Posterior cingulate gyrus (tissue), 11 donors: ENCODE results near the gene UXS1.
"Not testable (repeated sequence)": the region's sequence is repeated elsewhere in the genome, so short reads cannot be mapped to it uniquely, and the experiment has no call there.

Experiments used
- DNase-seq, 10 donors: peaks; one replicate each; pipeline versions ENCODE4 v3.0.0 to v3.0.0-alpha.2; 2020 to 2021; ENCODE audit warnings: mixed read lengths in 3 of 10
- intact Hi-C: fragments of 100-400 bp; cut with DNase I; formaldehyde crosslinking; loops from one replicate; pipeline ENCODE4 v1.15.1; 2023

UXS1 gene

GRCh38 chr2:106193977-106194778, at the start of gene UXS1:
TSS of gene UXS1 (minus strand) at chr2:106194301. CDS start at chr2:106194241, 60 bp downstream.
- peak; percentile 92 to 99 (median 94) for DNase-seq
- intact Hi-C loops, result no loop called here

GRCh38 chr2:106239491-106239890, 45.4 kb upstream of the UXS1 start:
- DNase-seq, intact Hi-C loops: not testable (repeated sequence)

DNA sequence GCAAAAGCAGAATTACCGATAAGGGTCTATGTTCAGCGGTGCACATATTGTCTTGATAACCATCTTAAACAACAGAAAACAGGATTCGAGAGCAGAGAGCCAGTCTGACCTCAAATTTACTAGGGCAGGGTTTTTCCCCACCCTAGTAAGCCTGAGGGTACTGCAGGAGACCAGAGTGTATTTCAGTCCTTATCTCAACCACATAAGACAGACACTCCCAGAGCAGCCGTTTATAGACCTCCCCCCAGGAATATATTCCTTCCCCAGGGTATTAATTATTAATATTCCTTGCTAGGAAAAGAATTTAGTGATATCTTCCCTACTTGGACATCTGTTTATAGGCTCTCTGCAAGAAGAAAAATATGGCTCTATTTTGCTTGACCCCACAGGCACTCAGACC, 41.3 kb upstream of the UXS1 start:
- intact Hi-C loops, DNase-seq: not testable (repeated sequence)

GRCh38 chr2:106233350-106233706, 39.2 kb upstream of the UXS1 start:
- intact Hi-C loops, result no loop called here
- DNase-seq, result no peak

DNA sequence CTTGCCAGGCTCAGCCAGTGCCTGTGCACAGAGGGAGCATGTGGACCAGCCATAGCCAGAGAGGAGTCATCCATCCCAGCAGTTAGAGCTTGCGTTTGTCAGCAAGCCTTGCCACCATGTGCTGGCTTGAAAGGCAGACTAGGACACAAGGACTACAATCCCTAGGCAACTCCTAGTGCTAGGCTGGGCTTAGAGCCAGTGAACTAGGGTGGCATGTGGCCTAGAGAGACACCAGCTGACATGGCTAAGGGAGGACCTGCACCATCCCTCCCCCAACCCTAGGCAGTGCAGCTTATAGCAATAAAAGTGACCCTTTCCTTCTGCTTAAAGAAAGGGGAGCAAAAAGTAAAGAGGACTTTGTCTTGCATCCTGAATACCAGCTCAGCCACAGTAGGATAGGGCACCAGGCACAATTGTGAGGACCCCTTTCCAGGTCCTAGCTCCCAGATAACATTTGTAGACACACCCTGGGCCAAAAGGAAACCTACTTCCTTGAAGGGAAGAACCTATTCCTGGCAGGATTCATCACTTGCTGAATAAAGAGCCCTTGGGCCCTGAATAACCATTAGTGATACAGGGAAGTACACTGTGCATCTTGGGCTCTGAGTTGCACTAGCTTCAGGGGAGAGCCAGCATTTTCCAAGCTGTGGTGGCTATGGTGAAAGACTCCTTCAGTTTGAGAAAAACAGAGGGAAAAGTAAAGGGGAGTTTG, 38.7 kb upstream of the UXS1 start:
- peak in 2 of 10 donors; percentile 9 to 18 for DNase-seq
- intact Hi-C loops, result no loop called here

- intact Hi-C loops, result no loop called here
- DNase-seq, result no peak
These were observed 29.2 kb upstream of the UXS1 start for GRCh38 chr2:106223347-106223746.

- intact Hi-C loops, DNase-seq: not testable (repeated sequence)
These were observed 28.0 kb upstream of the UXS1 start for GRCh38 chr2:106222057-106222456.

DNA sequence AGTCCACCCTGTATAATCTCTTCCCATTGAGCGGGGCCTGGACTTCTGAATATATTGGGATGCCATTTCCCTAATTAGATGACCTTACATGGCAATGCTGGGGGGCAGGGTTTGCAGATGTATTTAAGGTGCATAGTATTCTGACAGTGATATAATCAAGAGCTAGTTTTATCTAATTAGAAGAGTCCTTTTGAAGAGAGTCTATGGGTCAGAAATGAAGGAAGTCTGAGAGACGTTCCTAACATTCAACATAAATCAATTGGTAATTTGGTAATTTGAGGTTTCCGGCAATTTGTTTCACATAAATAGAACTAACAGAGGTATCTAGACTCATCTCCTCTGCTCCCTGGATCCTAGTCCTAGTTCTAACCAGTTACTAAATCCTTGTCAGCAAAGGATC, 25.7 kb upstream of the UXS1 start:
- DNase-seq, result no peak
- intact Hi-C loops, result no loop called here

GRCh38 chr2:106219157-106219556, 25.1 kb upstream of the UXS1 start:
- intact Hi-C loops, DNase-seq: not testable (repeated sequence)

DNA sequence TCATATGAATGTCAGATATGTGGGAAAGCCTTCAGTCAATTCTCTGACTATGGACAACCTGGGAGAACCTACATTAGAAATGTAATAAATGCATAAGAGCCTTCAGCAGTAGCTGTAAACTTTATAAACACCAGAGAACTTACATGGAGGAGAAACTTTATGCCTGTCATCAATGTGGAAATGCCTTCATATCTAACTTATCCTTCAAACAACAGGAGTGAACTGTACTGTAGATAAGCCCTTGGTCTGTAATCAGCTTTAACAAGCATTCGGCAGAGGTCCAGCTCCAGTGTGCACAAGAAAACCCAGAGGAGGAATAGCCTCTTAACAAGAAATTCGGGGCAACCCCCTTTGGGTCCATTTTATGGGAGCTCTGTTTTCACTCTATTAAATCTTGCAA, 14.8 kb upstream of the UXS1 start:
- DNase-seq, result no peak
- intact Hi-C loops, result no loop called here

DNA sequence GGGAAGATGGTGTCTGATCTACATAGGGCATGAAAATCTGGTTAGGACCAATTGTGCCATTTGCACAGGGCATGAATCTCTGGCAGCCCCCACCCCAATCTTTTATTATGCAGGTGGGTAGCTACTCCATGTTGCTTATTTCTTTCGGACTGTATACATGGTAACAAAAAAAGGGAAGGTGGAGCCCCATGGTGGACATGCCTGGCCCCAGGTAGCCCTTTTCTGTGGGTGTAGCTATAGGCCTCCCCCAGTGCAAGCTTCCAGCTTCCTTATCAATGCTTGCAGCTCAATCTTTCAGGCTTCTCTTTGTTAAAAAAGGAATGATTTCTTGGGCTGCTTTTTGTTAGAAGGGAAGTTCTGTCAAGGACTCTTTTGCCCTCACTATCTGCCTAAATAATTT, 14.3 kb upstream of the UXS1 start:
- intact Hi-C loops, result no loop called here
- DNase-seq, result no peak

- no peak for DNase-seq
- intact Hi-C loops, result no loop called here
These were observed 13.1 kb upstream of the UXS1 start for GRCh38 chr2:106207246-106207645.

GRCh38 chr2:106205488-106205887, 11.4 kb upstream of the UXS1 start:
- no peak for DNase-seq
- intact Hi-C loops, result no loop called here

GRCh38 chr2:106204551-106204950, 10.4 kb upstream of the UXS1 start:
- DNase-seq, intact Hi-C loops: not testable (repeated sequence)

DNA sequence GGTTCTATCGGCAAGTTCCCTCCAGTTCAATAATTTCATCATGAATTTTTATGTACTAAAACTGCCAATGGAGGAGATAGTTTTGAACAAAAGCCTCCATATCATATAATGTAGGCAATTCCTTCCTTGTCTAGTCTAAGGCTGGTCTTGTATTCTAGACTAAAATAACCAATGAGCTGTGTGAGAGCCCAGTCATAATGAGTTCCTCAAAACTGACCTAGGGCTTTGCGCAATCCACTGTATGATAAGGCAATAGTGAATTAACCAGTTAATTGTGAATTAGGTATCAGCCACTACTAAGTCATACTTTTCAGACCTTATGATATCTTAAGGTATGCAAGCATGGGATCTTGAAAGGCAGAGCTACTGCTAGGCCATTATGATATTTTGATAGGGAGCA, 7.6 kb upstream of the UXS1 start:
- intact Hi-C loops, result no loop called here
- DNase-seq, result no peak

DNA sequence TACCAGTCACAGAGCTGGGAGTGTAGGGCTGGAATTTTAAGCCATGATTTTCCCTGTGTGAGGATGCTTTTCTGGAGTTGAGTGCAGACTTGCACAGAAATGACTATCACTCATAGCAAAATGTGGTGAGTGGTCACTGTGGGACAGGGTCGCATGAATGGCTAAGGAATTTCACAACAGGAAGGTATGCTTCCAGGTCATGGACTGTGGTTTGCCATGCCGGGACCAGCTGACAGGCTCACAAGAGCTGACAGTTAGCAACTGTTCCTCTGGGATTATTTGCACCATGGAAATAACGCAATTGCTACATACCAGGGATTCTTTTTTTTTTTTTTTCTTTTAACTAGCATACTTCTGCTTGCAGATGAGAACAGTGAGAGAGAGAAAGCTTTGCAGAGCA, 3.8 kb upstream of the UXS1 start:
- no peak for DNase-seq
- intact Hi-C loops, result no loop called here

- DNase-seq, result no peak
- intact Hi-C loops, result no loop called here
These were observed 1.9 kb upstream of the UXS1 start for GRCh38 chr2:106195981-106196380.

DNA sequence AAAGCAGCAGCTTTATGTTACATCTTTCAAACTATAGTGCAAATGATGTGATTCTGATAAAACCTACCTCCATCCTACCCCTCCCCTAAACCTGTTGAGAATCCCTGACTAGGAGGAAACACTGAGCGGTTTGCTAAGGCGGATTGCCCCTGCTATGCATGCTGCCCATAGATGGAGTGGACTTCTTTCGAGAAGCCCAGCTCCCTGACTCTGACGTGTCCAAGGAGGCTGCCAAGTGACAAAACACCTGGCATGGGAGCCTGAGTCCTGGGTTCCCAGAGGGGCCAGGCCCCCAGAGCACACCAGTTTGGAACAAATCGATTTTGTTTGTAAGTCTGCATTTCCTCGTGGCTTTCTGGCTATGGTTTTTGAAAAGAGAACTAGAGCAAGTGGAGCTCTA, 1.4 kb upstream of the UXS1 start:
- DNase-seq, result peak in 2 of 10 donors; percentile 54 to 61
- intact Hi-C loops, result no loop called here

- DNase-seq, result peak in 4 of 10 donors; percentile 19 to 89 (median 20)
- intact Hi-C loops, result no loop called here
These were observed 468 bp downstream of the UXS1 start for GRCh38 chr2:106193690-106193976.

GRCh38 chr2:106192752-106193689, 1.1 kb downstream of the UXS1 start:
- peak in 7 of 10 donors; percentile 18 to 90 (median 38) for DNase-seq
- intact Hi-C loops, result no loop called here

GRCh38 chr2:106191511-106192016, 2.5 kb downstream of the UXS1 start:
- peak in 1 of 10 donors; percentile 53 for DNase-seq
- intact Hi-C loops, result no loop called here
